Hematopoietic multipotent progenitor cell treated with erythropoietin and hydrocortisone succinate and interleukin-3 and kit ligand, for 8 days (in vitro differentiated cells): ENCODE results near the gene PLEKHM3.
"Not testable (repeated sequence)": the region's sequence is repeated elsewhere in the genome, so short reads cannot be mapped to it uniquely, and the experiment has no call there.

Experiments
- DNase-seq: peaks from one replicate; pipeline ENCODE4 v3.0.0-alpha.2; 2015

PLEKHM3 gene

DNA sequence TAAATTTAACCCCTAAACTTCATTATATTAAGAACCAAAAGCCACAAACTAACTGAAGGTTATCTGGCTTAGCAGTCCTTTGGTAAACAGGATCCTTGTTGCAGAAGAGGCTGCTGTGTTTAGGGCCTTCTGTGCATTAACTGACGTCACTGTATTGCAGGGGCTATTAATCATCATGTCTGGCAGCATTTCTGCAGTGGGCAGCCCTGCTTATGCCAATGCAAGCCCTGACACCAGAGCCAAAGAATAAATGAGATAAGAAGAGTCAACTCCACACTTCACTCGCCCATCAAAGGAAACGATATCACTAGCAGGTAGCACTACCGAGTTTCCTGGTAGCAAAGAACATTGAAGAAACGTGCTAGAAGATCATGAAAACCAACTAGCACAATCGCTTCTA is 110.6 kb downstream of the PLEKHM3 start:
- DNase-seq, result no peak

- no peak for DNase-seq
These were observed 111.5 kb downstream of the PLEKHM3 start for GRCh38 chr2:207913772-207914358.

DNA sequence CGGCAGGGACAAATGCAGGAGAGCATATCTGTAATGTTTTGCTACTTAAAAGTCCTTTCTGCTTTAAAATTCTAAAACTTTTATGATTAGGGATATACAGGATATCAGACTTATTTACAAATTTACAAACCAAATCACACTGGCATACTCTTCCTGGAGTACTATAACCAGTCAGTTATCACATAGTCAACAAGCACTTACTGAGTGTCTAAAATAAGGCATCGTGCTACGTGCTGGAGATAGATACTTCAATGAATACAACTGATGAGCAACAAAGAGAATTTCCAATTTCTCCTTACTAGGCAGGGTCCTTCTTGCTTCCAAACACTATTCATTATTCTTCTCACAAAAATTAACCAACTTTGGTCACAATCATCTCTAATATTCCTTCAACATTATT is 113.5 kb downstream of the PLEKHM3 start:
- no peak for DNase-seq

DNA sequence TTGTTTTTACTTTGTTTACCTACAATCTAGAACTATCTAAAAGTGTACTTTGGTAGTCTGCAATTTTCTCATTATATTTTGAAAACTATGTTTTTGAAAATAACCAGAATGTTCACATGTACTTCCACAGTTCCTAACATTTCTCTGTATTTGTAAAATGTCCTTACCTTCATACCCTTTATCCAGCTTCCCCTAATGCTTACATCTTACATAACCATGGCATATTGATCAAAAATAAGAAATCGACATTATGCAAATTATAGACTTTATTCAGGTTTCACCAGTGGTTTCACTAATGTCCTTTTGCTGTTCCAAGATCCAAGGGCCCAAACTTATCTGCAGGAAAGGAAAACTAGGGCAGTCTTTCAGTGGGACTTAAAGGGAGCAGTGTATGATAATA is 114.1 kb downstream of the PLEKHM3 start:
- DNase-seq, result no peak

GRCh38 chr2:207906495-207906894 is 118.8 kb downstream of the PLEKHM3 start:
- DNase-seq, result not testable (repeated sequence)

- DNase-seq, result no peak
These were observed 119.8 kb downstream of the PLEKHM3 start for GRCh38 chr2:207905546-207905945.

DNA sequence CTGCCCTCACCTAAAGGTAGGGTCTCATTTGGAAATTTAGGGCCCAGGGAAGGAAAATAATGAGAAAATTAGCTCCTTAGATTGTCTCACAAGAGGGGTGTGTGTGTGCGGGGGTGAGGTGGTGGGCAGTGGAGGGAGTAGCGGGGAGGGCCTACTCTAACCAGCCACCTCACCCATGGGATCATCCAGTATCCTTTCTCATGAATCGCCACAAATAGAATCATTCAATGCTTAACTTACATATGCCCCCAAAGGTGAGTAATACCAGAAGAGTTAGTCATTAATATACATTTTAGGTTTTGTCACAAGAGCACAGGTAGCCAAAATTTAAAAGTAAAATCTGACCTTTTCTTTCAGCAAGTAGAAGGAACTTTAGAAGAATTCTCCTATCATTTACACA is 122.1 kb downstream of the PLEKHM3 start:
- no peak for DNase-seq

GRCh38 chr2:207902821-207903220 is 122.5 kb downstream of the PLEKHM3 start:
- no peak for DNase-seq

GRCh38 chr2:207901829-207902228 is 123.5 kb downstream of the PLEKHM3 start:
- DNase-seq, result no peak

DNA sequence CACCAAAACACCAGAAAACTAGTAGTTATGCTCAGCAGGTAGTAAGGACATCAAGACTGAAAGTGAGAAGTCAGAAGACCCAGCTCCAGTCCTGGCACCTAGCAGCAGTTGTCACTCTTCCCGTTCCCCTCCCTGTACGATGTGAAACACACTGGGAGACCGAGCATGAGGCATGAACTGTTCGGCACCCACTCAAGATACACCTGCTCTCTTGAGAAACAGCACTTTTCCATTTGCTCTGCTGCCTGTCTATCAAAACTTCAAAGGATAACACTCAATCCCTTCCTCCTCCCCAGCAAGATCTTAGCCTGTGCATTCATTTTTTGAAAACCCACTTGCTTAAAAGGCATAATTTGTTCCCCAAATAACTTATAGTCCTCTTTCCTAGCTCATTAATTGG is 123.9 kb downstream of the PLEKHM3 start:
- DNase-seq, result no peak

GRCh38 chr2:207898354-207898695 is 127.0 kb downstream of the PLEKHM3 start:
- DNase-seq, result no peak

- DNase-seq, result no peak
These were observed 127.6 kb downstream of the PLEKHM3 start for GRCh38 chr2:207897541-207898353.

GRCh38 chr2:207896525-207897285 is 128.6 kb downstream of the PLEKHM3 start:
- no peak for DNase-seq

GRCh38 chr2:207895274-207895860 is 130.0 kb downstream of the PLEKHM3 start:
- no peak for DNase-seq

GRCh38 chr2:207892716-207893402 is 132.5 kb downstream of the PLEKHM3 start:
- DNase-seq, result no peak

DNA sequence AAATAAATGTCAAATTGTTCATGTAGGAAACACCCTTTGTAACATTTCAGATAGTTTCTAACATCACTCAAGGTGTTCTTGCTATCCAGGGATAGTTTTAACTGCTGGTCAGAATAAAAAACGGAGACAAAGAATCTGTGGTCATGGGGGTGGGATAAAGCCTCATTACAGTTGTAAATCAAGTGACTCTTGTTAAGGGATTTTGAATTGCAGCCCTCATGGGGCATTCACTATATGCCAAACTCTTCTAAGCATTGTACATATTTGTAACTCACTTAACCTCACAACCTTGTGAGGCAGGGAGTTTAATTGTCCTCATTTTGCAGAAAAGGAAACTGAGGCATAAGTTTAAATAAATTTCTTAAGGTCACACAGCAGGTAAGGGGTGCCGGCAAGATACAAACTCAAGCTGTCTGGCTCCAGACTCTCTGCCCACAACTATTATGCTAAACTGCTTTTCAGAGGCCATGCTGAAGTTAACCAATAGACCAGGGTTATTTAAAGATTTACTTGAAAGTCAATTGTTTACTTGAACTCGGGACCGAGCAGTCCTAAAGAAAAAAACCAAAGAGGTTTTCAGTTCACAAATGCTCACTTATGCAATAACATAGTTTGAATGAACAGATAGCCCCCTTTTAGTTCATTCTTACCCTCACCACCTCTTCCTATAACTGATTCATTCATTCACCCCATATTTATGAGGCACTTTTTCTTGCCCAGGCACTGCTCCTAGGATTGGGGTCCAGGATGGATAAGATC is 134.1 kb downstream of the PLEKHM3 start:
- no peak for DNase-seq

- no peak for DNase-seq
These were observed 137.8 kb downstream of the PLEKHM3 start for GRCh38 chr2:207887500-207887899.

DNA sequence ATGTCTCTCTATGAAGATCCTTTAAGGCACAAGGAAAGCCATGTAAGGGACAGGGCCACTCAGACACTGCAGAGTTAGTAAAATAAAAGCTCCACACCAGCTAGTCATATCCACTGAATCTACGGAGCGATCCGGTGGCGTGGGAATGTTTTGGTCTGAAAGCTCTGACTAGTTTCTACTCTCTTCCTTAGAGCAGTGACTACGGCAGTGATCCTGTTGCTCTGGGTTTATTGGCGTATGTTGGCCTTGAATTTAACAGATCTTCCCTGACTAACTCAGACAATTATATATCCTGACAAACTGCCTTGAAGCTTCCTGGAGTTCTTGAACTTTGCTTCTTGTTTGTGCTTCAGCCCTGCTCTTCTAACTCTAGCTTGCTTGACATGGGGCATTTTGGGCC is 140.3 kb downstream of the PLEKHM3 start:
- no peak for DNase-seq

- no peak for DNase-seq
These were observed 141.2 kb downstream of the PLEKHM3 start for GRCh38 chr2:207884127-207884526.

GRCh38 chr2:207883002-207883780 is 142.1 kb downstream of the PLEKHM3 start:
- no peak for DNase-seq

DNA sequence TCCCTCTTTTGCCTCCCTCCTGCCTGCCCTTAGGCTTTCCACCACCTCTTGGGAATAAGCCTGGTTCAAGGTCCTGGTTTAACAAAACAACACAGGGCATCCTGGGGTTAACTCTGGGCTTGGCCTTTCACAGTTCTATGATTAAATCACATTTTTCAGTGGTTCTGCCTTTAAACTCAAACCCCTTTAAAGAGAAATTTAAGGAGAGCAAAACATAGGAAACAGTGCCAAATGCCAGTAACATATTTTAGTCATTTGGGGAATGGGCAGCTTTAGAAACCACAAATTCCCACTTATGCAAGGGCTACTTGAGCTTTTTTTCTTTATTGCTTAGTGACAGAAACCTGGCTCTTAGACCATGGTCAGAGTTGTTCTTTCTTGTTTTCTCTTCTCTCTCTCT is 143.4 kb downstream of the PLEKHM3 start:
- DNase-seq, result no peak
